ENCODE measurements around the gene OMG.

The OMG gene

GRCh38 chr17:31310886-31311285, 13.8 kb upstream of the OMG start:
- Histone ChIP-seq H3K4me1 (ENCODE audit: control insufficient read depth, insufficient read depth, low read length) (peaks cover 3% of the 10 kb centered on the region; the same call in 1 of the 2 replicates), H3K27ac (ENCODE audit: extremely low read depth, low read depth, low read length) (no peak overlapping the region), H3K4me3 (ENCODE audit: low read depth, low read length) (no peak overlapping the region), H3K36me3 (ENCODE audit: control insufficient read depth in 2 of 2, insufficient read depth in 1 of 2, low read length in 2 of 2) (no peaks in the 10 kb centered on the region; a peak in 1 of 3 replicates), H3K9me3 (ENCODE audit: control insufficient read depth, insufficient read depth, low read depth, low read length) (no peaks in the 10 kb centered on the region)
- CTCF ChIA-PET: no interaction called here
- POLR2A ChIA-PET: no interaction called here
- TF ChIP-seq ZBTB6 (tag by site-specific recombination; IDR thresholded peaks at IDR 0.05): no peak
- TF ChIP-seq ZFP69B (tag by site-specific recombination; IDR thresholded peaks at IDR 0.05): no peak
- no peak for TF ChIP-seq ZNF398 (tag by site-specific recombination; IDR thresholded peaks at IDR 0.05)
- TF ChIP-seq ZXDB (tag by site-specific recombination; IDR thresholded peaks at IDR 0.05): no peak
- TF ChIP-seq ZNF558 (tag by site-specific recombination; IDR thresholded peaks at IDR 0.05): no peak
- TF ChIP-seq ZNF2 (tag by site-specific recombination; IDR thresholded peaks at IDR 0.05): no peak
- TF ChIP-seq CTCF (tag by site-specific recombination; IDR thresholded peaks at IDR 0.05): no peak
- no peak for TF ChIP-seq ZNF404 (tag by site-specific recombination; IDR thresholded peaks at IDR 0.05)
- no peak for TF ChIP-seq ZNF580 (tag by site-specific recombination; IDR thresholded peaks at IDR 0.05)
- TF ChIP-seq ZNF701 (tag by site-specific recombination; IDR thresholded peaks at IDR 0.05): no peak

- Histone ChIP-seq H3K9me3 (ENCODE audit: control insufficient read depth, insufficient read depth, low read depth, low read length) (no peaks in the 10 kb centered on the region), H3K4me1 (ENCODE audit: control insufficient read depth, insufficient read depth, low read length) (peaks cover 3% of the 10 kb centered on the region; the same call in 1 of the 2 replicates), H3K36me3 (ENCODE audit: control insufficient read depth in 2 of 2, insufficient read depth in 1 of 2, low read length in 2 of 2) (no peaks in the 10 kb centered on the region; a peak in 1 of 3 replicates), H3K27ac (ENCODE audit: extremely low read depth, low read depth, low read length) (no peak overlapping the region), H3K4me3 (ENCODE audit: low read depth, low read length) (no peak overlapping the region)
- POLR2A ChIA-PET: no interaction called here
- CTCF ChIA-PET: interaction anchor here (0.6 kb wide), 1 partner anchor 57 kb away, joined by 3 read pairs; no protein-coding TSS in a partner anchor
- TF ChIP-seq MZF1 (tag by site-specific recombination; IDR thresholded peaks at IDR 0.05; ENCODE audit: borderline replicate concordance): no peak
These were observed 13.2 kb upstream of the OMG start for GRCh38 chr17:31310260-31310659.

- H3K4me1 ChIP-seq (ENCODE audit: control insufficient read depth, insufficient read depth, low read length): peaks cover 3% of the 10 kb centered on the region; the same call in 1 of the 2 replicates
- CTCF ChIA-PET: no interaction called here
- H3K9me3 ChIP-seq (ENCODE audit: control insufficient read depth, insufficient read depth, low read depth, low read length): no peaks in the 10 kb centered on the region
- H3K27ac ChIP-seq (ENCODE audit: extremely low read depth, low read depth, low read length): no peak overlapping the region
- no peak overlapping the region for H3K4me3 ChIP-seq (ENCODE audit: low read depth, low read length)
- no peaks in the 10 kb centered on the region; a peak in 1 of 3 replicates for H3K36me3 ChIP-seq (ENCODE audit: control insufficient read depth in 2 of 2, insufficient read depth in 1 of 2, low read length in 2 of 2)
- POLR2A ChIA-PET: no interaction called here
- no peak for TF ChIP-seq ZNF132 (tag by site-specific recombination; IDR thresholded peaks at IDR 0.05; ENCODE audit: borderline replicate concordance)
- TF ChIP-seq ZNF302 (tag by site-specific recombination; IDR thresholded peaks at IDR 0.05; ENCODE audit: low read depth): no peak
- TF ChIP-seq ZNF544 (tag by site-specific recombination; IDR thresholded peaks at IDR 0.05): no peak
- no peak for TF ChIP-seq ZNF639 (tag by site-specific recombination; IDR thresholded peaks at IDR 0.05)
- TF ChIP-seq ZNF274 (IDR thresholded peaks at IDR 0.05; ENCODE audit: low read length): no peak
- no peak for TF ChIP-seq ZNF274 (tag by site-specific recombination; IDR thresholded peaks at IDR 0.05; ENCODE audit: borderline replicate concordance)
- TF ChIP-seq ZNF692 (tag by site-specific recombination; IDR thresholded peaks at IDR 0.05): no peak
- no peak for TF ChIP-seq ZNF791 (tag by site-specific recombination; IDR thresholded peaks at IDR 0.05)
- TF ChIP-seq ZNF585B (tag by site-specific recombination; IDR thresholded peaks at IDR 0.05): no peak
- no peak for TF ChIP-seq ZNF626 (tag by site-specific recombination; IDR thresholded peaks at IDR 0.05)
- TF ChIP-seq BCL11A (tag by site-specific recombination; IDR thresholded peaks at IDR 0.05; ENCODE audit: low read depth): no peak
- TF ChIP-seq SP3 (tag by site-specific recombination; IDR thresholded peaks at IDR 0.05): no peak
- no peak for TF ChIP-seq ZNF510 (tag by site-specific recombination; IDR thresholded peaks at IDR 0.05; ENCODE audit: insufficient replicate concordance)
- TF ChIP-seq ZFP41 (tag by site-specific recombination; IDR thresholded peaks at IDR 0.05; ENCODE audit: borderline replicate concordance): no peak
- no peak for TF ChIP-seq ZBTB7A (tag by site-specific recombination; IDR thresholded peaks at IDR 0.05; ENCODE audit: low read depth)
These were observed 12.5 kb upstream of the OMG start for GRCh38 chr17:31309556-31309955.

Data from HEK293 (cell line).